Measurements from ENCODE around the gene SULT1E1.
"Not testable (repeated sequence)": the region's sequence is repeated elsewhere in the genome, so short reads cannot be mapped to it uniquely, and the experiment has no call there.

Gene SULT1E1

GRCh38 chr4:69843301-69843700, 16.6 kb downstream of the SULT1E1 start:
- no peak for DNase-seq

- DNase-seq = no peak
Measured at GRCh38 chr4:69838977-69839376, 21.0 kb downstream of the SULT1E1 start.

GRCh38 chr4:69836287-69836686, 23.7 kb downstream of the SULT1E1 start:
- no peak for DNase-seq

- no peak for DNase-seq
Measured at GRCh38 chr4:69835766-69836165, 24.2 kb downstream of the SULT1E1 start.

GRCh38 chr4:69833251-69833650, 26.7 kb downstream of the SULT1E1 start:
- DNase-seq = no peak

GRCh38 chr4:69832326-69833030, 27.5 kb downstream of the SULT1E1 start:
- no peak for DNase-seq

- DNase-seq = no peak
Measured at GRCh38 chr4:69831646-69832325, 28.2 kb downstream of the SULT1E1 start.

- no peak for DNase-seq
Measured at GRCh38 chr4:69831270-69831627, 28.7 kb downstream of the SULT1E1 start.

GRCh38 chr4:69830560-69831269, 29.2 kb downstream of the SULT1E1 start:
- DNase-seq = peak; percentile 33

- DNase-seq = no peak
Measured at GRCh38 chr4:69830192-69830559, 29.8 kb downstream of the SULT1E1 start.

GRCh38 chr4:69829678-69830077, 30.3 kb downstream of the SULT1E1 start:
- no peak for DNase-seq

GRCh38 chr4:69828828-69829227, 31.1 kb downstream of the SULT1E1 start:
- DNase-seq = peak; percentile 7

- DNase-seq = not testable (repeated sequence)
Measured at GRCh38 chr4:69825056-69825455, 34.9 kb downstream of the SULT1E1 start.

GRCh38 chr4:69823481-69824186, 36.3 kb downstream of the SULT1E1 start:
- DNase-seq = peak; percentile 22

GRCh38 chr4:69823048-69823447, 36.9 kb downstream of the SULT1E1 start:
- DNase-seq = no peak

- no peak for DNase-seq
Measured at GRCh38 chr4:69822198-69822597, 37.7 kb downstream of the SULT1E1 start.

- no peak for DNase-seq
Measured at GRCh38 chr4:69818060-69818639, 41.8 kb downstream of the SULT1E1 start.

GRCh38 chr4:69816236-69816635, 43.7 kb downstream of the SULT1E1 start:
- DNase-seq = no peak

- DNase-seq = no peak
Measured at GRCh38 chr4:69813628-69814027, 46.3 kb downstream of the SULT1E1 start.

GRCh38 chr4:69811166-69811565, 48.8 kb downstream of the SULT1E1 start:
- no peak for DNase-seq

GRCh38 chr4:69800599-69800998, 59.3 kb downstream of the SULT1E1 start:
- peak; percentile 77 for DNase-seq

- DNase-seq = no peak
Measured at GRCh38 chr4:69799337-69799736, 60.6 kb downstream of the SULT1E1 start.

- DNase-seq = peak; percentile 7
Measured at GRCh38 chr4:69793732-69794131, 66.2 kb downstream of the SULT1E1 start.

Measured in fibroblast of skin of right biceps (primary cell).